Measurements from ENCODE around the gene GRM1.

Gene GRM1

GRCh38 chr6:146133866-146134265 is 105.0 kb downstream of the GRM1 start:
- H3K4me3 ChIP-seq (replicated peaks; ENCODE audit: insufficient read depth, low read length) = no peak overlapping the region
- DNase-seq (ENCODE audit: low read depth in 1 of 2, low spot score in 1 of 2) = no peak
- no peak for TF ChIP-seq SPI1 (IDR thresholded peaks at IDR 0.05; ENCODE audit: borderline replicate concordance, low read depth)
- no peak for TF ChIP-seq CTCF (IDR thresholded peaks at IDR 0.05; ENCODE audit: insufficient read depth, low read length)
- no peak for TF ChIP-seq REST (IDR thresholded peaks at IDR 0.05; ENCODE audit: insufficient replicate concordance, low read depth)
- no peak for TF ChIP-seq GABPA (IDR thresholded peaks at IDR 0.05; ENCODE audit: low read depth)
- no peak for TF ChIP-seq POLR2AphosphoS5 (IDR thresholded peaks at IDR 0.05; ENCODE audit: low read depth)
- H3K27ac ChIP-seq (replicated peaks) = no peak overlapping the region
- no peaks in the 10 kb centered on the region for H3K27me3 ChIP-seq (ENCODE audit: insufficient read depth, poor library complexity, severe bottlenecking)

GRCh38 chr6:146135167-146135566 is 106.3 kb downstream of the GRM1 start:
- Histone ChIP-seq H3K4me3 (replicated peaks; ENCODE audit: insufficient read depth, low read length) (no peak overlapping the region), H3K27ac (replicated peaks) (no peak overlapping the region), H3K27me3 (ENCODE audit: insufficient read depth, poor library complexity, severe bottlenecking) (no peaks in the 10 kb centered on the region)
- TF ChIP-seq SPI1 (IDR thresholded peaks at IDR 0.05; ENCODE audit: borderline replicate concordance, low read depth) (no peak), GABPA (IDR thresholded peaks at IDR 0.05; ENCODE audit: low read depth) (no peak), REST (IDR thresholded peaks at IDR 0.05; ENCODE audit: insufficient replicate concordance, low read depth) (no peak), POLR2AphosphoS5 (IDR thresholded peaks at IDR 0.05; ENCODE audit: low read depth) (no peak), CTCF (IDR thresholded peaks at IDR 0.05; ENCODE audit: insufficient read depth, low read length) (no peak)
- DNase-seq (ENCODE audit: low read depth in 1 of 2, low spot score in 1 of 2) = no peak

GRCh38 chr6:146146836-146147235 is 118.0 kb downstream of the GRM1 start:
- no peak overlapping the region for H3K27ac ChIP-seq (replicated peaks)
- no peak for TF ChIP-seq SPI1 (IDR thresholded peaks at IDR 0.05; ENCODE audit: borderline replicate concordance, low read depth)
- TF ChIP-seq CTCF (IDR thresholded peaks at IDR 0.05; ENCODE audit: insufficient read depth, low read length) = no peak
- TF ChIP-seq GABPA (IDR thresholded peaks at IDR 0.05; ENCODE audit: low read depth) = no peak
- no peak for TF ChIP-seq REST (IDR thresholded peaks at IDR 0.05; ENCODE audit: insufficient replicate concordance, low read depth)
- TF ChIP-seq POLR2AphosphoS5 (IDR thresholded peaks at IDR 0.05; ENCODE audit: low read depth) = no peak
- H3K27me3 ChIP-seq (ENCODE audit: insufficient read depth, poor library complexity, severe bottlenecking) = no peaks in the 10 kb centered on the region
- H3K4me3 ChIP-seq (replicated peaks; ENCODE audit: insufficient read depth, low read length) = no peak overlapping the region
- DNase-seq (ENCODE audit: low read depth in 1 of 2, low spot score in 1 of 2) = no peak

Data from HL-60 (cell line).